Brain microvascular endothelial cell (primary cell): Measurements from ENCODE around the gene DISC1.
"Not testable (repeated sequence)": the region's sequence is repeated elsewhere in the genome, so short reads cannot be mapped to it uniquely, and the experiment has no call there.

Experiments used
- DNase-seq: peaks from one replicate; pipeline ENCODE4 v3.0.0-alpha.2; 2020
- H3K27ac ChIP-seq: fragments of 250-450 bp; sonication (Bioruptor Pico); 2 replicates; pipeline ENCODE4 v1.5.1; 2020; ENCODE audit warnings: mild to moderate bottlenecking, moderate library complexity
- H3K27me3 ChIP-seq: fragments of 250-450 bp; sonication (Bioruptor Pico); replicated peaks from 2 replicates; pipeline ENCODE4 v1.5.1; 2020; ENCODE audit warnings: mild to moderate bottlenecking
- H3K36me3 ChIP-seq: fragments of 250-450 bp; sonication (Bioruptor Pico); replicated peaks from 2 replicates; pipeline ENCODE4 v1.5.1; 2020; ENCODE audit warnings: mild to moderate bottlenecking
- H3K4me3 ChIP-seq: 2 replicates; pipeline ENCODE4 v1.5.1; 2011; ENCODE audit warnings: low read depth, mild to moderate bottlenecking, control low read depth, low read length, moderate library complexity
- CTCF ChIP-seq: IDR thresholded peaks from 2 replicates; pipeline ENCODE4 v1.5.1; 2011; ENCODE audit warnings: low read depth, mild to moderate bottlenecking, moderate library complexity, low read length, control low read depth, inconsistent platforms; ENCODE audit errors: missing control alignments
- in situ Hi-C: cut with HindIII; loops from 2 replicates; pipeline ENCODE4 v1.10.0; 2017; ENCODE audit warnings: low sequenced_read_pairs, low pct_ligation_motif_present

The DISC1 gene

GRCh38 chr1:231896806-231897205 is 270.2 kb downstream of the DISC1 start:
- no peak for TF ChIP-seq CTCF
- in situ Hi-C loops = no loop called here
- no peak for DNase-seq

GRCh38 chr1:231899046-231899445 is 272.5 kb downstream of the DISC1 start:
- in situ Hi-C loops = no loop called here
- no peak overlapping the region for H3K27ac ChIP-seq

More at GRCh38 chr1:231896806-231897205, 270.2 kb downstream of the DISC1 start:
- H3K4me3 ChIP-seq = no peak overlapping the region
- no peak overlapping the region for H3K27ac ChIP-seq
- H3K27me3 ChIP-seq = no peaks in the 10 kb centered on the region
- H3K36me3 ChIP-seq = no peaks in the 10 kb centered on the region

GRCh38 chr1:231899713-231900435 is 273.3 kb downstream of the DISC1 start:
- no peak overlapping the region for H3K4me3 ChIP-seq
- TF ChIP-seq CTCF = no peak
- no peak for DNase-seq
- H3K27ac ChIP-seq = no peak overlapping the region
- H3K27me3 ChIP-seq = no peaks in the 10 kb centered on the region
- in situ Hi-C loops = no loop called here
- no peaks in the 10 kb centered on the region for H3K36me3 ChIP-seq

More at GRCh38 chr1:231899046-231899445, 272.5 kb downstream of the DISC1 start:
- no peak for TF ChIP-seq CTCF
- Histone ChIP-seq H3K36me3 (no peaks in the 10 kb centered on the region), H3K27me3 (no peaks in the 10 kb centered on the region), H3K4me3 (no peak overlapping the region)
- DNase-seq = no peak

DNA sequence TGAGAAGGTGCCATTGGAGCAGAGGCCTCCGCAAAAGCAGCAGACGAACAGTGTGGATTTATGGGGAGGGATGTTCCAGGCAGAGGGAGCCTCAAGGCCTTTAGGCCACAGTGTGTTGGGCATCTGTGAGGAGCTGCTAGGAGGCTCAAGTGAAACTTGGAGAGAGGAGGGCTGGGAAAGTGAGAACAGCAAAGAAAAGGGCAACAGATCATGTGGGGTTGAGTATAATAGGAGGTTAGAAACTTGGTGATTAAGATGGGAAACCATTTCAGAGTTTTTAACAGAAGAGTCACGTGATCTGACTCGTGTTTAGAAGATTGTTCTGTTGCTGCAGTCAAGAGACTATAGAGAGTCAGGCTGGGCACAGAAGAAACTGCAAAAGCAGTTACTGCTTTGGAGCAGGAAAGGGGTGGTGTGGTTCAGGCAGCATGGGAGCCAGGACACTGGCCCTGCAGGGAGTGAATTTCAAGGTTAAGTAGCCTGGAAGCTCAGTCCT is 277.0 kb downstream of the DISC1 start:
- Histone ChIP-seq H3K36me3 (no peaks in the 10 kb centered on the region), H3K27ac (no peak overlapping the region), H3K27me3 (no peaks in the 10 kb centered on the region), H3K4me3 (no peak overlapping the region)
- TF ChIP-seq CTCF = no peak
- DNase-seq = no peak
- in situ Hi-C loops = no loop called here

- H3K4me3 ChIP-seq, in situ Hi-C loops, H3K27ac ChIP-seq, H3K27me3 ChIP-seq, DNase-seq, H3K36me3 ChIP-seq: not testable (repeated sequence)
These were observed 280.7 kb downstream of the DISC1 start for GRCh38 chr1:231907310-231907709.

GRCh38 chr1:231913493-231913892 is 286.9 kb downstream of the DISC1 start:
- in situ Hi-C loops = no loop called here
- Histone ChIP-seq H3K36me3 (no peaks in the 10 kb centered on the region), H3K4me3 (no peak overlapping the region), H3K27me3 (no peaks in the 10 kb centered on the region), H3K27ac (no peak overlapping the region)
- DNase-seq = no peak
- no peak for TF ChIP-seq CTCF
